ENCODE results near the gene AMFR. TPM values are rescaled to one million over a fixed set of nuclear protein-coding genes. Genes with fewer than 3 reads are reported as not detected.
A peak's percentile ranks its signal among the peaks of the same experiment; 100 is the strongest.

Gene AMFR
- total RNA-seq, 1 donor from 2014 or later = 112 TPM

- DNase-seq (ENCODE audit: low spot score in 2 of 2) = no peak
- no peak for TF ChIP-seq CTCF (IDR thresholded peaks at IDR 0.05)
- intact Hi-C loops (cut with DNase I) = no loop called here
- Histone ChIP-seq H3K4me3 (no peak overlapping the region), H3K27ac (no peak overlapping the region), H3K36me3 (peaks cover 61 to 67% of the 10 kb centered on the region in 2 donors), H3K9me3 (no peaks in the 10 kb centered on the region), H3K4me1 (no peaks in the 10 kb centered on the region), H3K27me3 (no peaks in the 10 kb centered on the region)
Observed at GRCh38 chr16:56363781-56364565, 61.4 kb downstream of the AMFR start.

GRCh38 chr16:56363181-56363716 is 62.1 kb downstream of the AMFR start:
- Histone ChIP-seq H3K4me3 (no peak overlapping the region), H3K9me3 (no peaks in the 10 kb centered on the region), H3K27ac (no peak overlapping the region), H3K36me3 (peaks cover 54 to 59% of the 10 kb centered on the region in 2 donors), H3K4me1 (no peaks in the 10 kb centered on the region), H3K27me3 (no peaks in the 10 kb centered on the region)
- TF ChIP-seq CTCF (IDR thresholded peaks at IDR 0.05) = no peak
- intact Hi-C loops (cut with DNase I) = no loop called here
- DNase-seq (ENCODE audit: low spot score in 2 of 2) = no peak

GRCh38 chr16:56362706-56363105 is 62.6 kb downstream of the AMFR start:
- TF ChIP-seq CTCF (IDR thresholded peaks at IDR 0.05) = no peak
- DNase-seq (ENCODE audit: low spot score in 2 of 2) = no peak
- H3K36me3 ChIP-seq = peaks cover 49 to 54% of the 10 kb centered on the region in 2 donors
- no peaks in the 10 kb centered on the region for H3K4me1 ChIP-seq
- no peaks in the 10 kb centered on the region for H3K27me3 ChIP-seq
- no peaks in the 10 kb centered on the region for H3K9me3 ChIP-seq
- no peak overlapping the region for H3K27ac ChIP-seq
- intact Hi-C loops (cut with DNase I) = no loop called here
- H3K4me3 ChIP-seq = no peak overlapping the region

- no peak for DNase-seq (ENCODE audit: low spot score in 2 of 2)
- H3K36me3 ChIP-seq = peaks cover 44 to 49% of the 10 kb centered on the region in 2 donors
- H3K4me1 ChIP-seq = no peaks in the 10 kb centered on the region
- H3K9me3 ChIP-seq = no peaks in the 10 kb centered on the region
- intact Hi-C loops (cut with DNase I) = no loop called here
- H3K27ac ChIP-seq = no peak overlapping the region
- no peaks in the 10 kb centered on the region for H3K27me3 ChIP-seq
- no peak overlapping the region for H3K4me3 ChIP-seq
- no peak for TF ChIP-seq CTCF (IDR thresholded peaks at IDR 0.05)
Observed at GRCh38 chr16:56362057-56362655, 63.2 kb downstream of the AMFR start.

- Histone ChIP-seq H3K27ac (no peak overlapping the region), H3K27me3 (no peaks in the 10 kb centered on the region), H3K9me3 (no peaks in the 10 kb centered on the region), H3K4me3 (no peak overlapping the region), H3K4me1 (peaks cover 3 to 5% of the 10 kb centered on the region in 2 donors), H3K36me3 (peaks cover 33 to 34% of the 10 kb centered on the region in 2 donors)
- intact Hi-C loops (cut with DNase I) = no loop called here
- peak in 1 of 2 donors; percentile 60 for DNase-seq (ENCODE audit: low spot score in 2 of 2)
- no peak for TF ChIP-seq CTCF (IDR thresholded peaks at IDR 0.05)
Observed at GRCh38 chr16:56360117-56361008, 65.0 kb downstream of the AMFR start.
